ENCODE data around the gene DNAJC11.
"Not testable (repeated sequence)": the region's sequence is repeated elsewhere in the genome, so short reads cannot be mapped to it uniquely, and the experiment has no call there.

DNAJC11 gene, protein sequence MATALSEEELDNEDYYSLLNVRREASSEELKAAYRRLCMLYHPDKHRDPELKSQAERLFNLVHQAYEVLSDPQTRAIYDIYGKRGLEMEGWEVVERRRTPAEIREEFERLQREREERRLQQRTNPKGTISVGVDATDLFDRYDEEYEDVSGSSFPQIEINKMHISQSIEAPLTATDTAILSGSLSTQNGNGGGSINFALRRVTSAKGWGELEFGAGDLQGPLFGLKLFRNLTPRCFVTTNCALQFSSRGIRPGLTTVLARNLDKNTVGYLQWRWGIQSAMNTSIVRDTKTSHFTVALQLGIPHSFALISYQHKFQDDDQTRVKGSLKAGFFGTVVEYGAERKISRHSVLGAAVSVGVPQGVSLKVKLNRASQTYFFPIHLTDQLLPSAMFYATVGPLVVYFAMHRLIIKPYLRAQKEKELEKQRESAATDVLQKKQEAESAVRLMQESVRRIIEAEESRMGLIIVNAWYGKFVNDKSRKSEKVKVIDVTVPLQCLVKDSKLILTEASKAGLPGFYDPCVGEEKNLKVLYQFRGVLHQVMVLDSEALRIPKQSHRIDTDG

DNA sequence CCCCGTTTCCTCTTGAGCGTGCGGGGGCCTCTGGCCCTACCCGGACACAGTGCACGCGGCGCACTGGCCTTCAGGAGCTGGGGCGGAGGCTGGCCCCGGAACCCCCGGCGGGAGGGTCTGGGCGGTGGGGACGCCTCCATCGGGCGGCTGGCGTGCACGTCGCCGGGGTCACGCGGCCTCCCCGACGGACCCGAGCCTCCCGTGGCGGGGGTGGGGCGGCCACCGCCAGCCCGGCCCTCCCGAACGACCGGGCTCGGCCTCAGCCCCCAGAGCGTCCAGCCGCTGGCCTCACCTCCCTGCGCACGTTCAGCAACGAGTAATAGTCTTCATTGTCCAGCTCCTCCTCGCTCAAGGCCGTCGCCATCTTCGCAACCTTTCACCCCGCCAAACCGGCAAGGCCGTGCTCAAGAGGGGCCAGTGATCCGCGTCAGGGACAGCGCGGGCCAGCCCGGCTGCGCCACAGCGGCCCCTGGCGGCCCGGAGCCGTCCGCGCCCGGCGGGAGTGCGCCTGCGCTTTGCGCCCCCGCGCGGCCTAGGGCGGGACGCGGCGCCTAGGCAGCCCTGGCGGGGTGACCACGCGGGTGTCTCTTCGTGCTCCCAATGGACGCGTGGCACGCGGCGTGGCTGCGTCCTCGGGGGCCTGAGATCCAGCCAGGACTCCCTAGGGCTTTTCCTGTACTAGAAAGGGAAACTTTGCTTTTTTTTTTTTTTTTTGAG is at the start of gene DNAJC11:
DNAJC11 (minus strand) TSS at position 380 of the 717 bp plus-strand sequence; CDS start at position 364, 16 bp downstream.
- ATAC-seq (peak; percentile 97), DNase-seq (peak; percentile 91)

DNA sequence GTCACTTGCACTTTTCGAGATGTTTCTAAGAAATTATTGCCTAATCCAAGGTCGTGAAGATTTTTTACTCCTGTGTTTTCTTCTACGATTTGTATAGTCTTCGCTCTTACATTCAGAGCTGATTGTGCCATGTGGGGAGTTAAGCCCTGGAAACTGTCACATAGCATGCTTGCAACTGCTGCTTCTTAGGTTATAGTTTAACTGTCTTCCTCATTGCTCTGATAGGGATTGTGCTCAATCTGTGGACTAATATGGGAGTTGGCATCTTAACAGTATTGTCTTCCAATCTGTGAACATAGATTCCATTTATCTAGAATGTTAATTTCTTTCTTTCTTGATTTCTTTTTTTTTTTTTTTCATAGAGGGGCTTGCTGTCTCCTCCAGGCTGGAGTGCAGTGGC is 48.9 kb upstream of the DNAJC11 start:
- ATAC-seq (no peak), DNase-seq (no peak)

DNA sequence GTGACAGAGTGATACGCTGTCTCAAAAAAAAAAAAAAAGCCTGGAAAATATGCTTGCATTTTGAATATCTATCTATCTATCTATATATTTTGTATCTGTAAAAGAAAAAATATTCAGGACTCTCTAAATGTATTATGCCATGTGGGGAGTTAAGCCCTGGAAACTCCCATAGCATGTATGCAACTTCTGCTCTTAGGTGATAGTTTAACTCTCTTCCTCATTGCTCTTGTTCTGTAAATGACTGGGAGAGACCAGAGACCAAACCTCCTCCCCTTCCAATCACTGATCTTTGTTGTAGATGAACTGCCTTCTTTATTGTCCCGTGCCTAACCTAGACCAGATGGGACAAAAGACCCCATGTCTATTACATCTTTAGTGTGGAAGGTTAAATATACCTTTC is 46.1 kb upstream of the DNAJC11 start:
- DNase-seq (no peak), ATAC-seq (no peak)

DNA sequence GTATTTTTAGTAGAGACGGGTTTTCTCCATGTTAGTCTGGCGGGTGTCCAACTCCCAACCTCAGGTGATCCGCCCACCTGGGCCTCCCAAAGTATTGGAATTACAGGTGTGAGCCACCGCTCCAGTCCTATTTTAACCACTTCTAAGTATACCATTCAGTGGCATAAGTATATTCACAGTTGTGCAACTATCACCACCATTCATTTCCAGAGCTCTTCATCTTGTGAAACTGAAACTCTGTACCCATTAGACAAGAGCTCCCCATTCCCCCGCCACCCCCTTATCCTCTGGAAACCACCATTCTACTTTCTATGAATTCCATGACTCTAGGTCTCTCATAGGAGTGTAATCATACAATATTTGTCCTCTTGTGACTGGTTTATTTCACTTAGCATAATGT is 43.5 kb upstream of the DNAJC11 start:
- peak; percentile 48 for ATAC-seq
- DNase-seq = peak; percentile 28

DNA sequence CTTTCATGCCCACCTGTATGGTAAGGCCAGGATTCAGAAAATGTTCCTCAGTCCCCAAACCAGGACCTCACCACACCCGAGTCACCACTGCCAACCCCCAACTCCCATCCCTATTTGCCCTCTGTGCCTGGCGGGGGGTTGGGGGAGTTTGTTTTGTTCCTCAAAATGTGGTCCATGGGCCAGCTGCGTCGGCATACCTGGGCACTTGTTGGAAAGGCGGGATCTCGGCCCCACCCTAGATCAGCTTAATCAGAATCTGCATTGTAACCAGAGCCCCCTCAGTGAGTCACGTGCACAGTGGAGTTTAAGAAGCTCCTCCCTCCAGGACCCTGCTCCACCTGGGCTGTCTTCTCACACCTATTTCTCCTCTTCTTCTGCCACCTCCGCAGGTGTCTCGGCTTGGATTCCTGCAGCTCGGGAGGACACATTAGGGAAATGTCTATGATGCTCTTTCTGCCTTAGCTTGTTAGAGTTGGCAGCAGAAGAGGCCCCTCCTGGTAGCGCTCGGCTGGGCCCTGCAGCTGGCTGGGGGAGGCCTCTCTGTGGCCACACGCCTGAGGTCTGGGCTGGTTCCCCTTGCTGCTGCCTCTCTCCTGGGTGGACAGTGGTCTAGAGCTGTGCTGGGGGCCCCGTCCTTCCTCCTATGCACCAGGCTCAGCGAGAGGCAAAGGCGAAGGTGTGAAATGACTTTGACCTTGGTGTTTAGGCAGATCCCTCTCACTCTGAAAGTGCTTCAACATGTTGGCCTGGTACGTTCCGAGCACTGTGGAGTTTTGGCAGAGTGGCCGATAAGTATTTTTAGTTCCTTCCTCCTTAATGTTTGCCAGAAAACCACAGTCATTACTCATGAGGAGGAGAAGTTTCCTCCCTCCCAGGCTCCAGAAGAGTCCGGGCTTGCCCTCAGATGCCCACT is 41.8 kb upstream of the DNAJC11 start:
- peak; percentile 20 for DNase-seq

DNA sequence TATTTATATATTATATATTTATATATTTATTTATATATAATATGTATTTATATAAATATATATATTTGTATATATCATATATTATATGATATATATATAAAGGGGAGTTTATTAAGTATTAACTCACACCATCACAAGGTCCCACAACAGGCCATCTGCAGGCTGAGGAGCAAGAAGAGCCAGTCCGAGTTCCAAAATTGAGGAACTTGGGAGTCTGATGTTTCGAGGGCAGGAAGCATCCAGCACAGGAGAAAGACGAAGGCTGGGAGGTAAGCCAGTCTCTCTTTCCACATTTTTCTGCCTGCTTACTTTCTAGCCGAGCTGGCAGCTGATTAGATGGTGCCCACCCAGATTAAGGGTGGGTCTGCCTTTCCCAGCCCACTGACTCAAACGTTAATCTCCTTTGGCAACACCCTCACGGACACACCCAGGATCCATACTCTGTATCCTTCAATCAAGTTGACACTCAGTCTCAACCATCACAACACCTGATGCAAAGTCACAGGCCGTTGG is 41.1 kb upstream of the DNAJC11 start:
- ATAC-seq, DNase-seq: not testable (repeated sequence)

More for the DNA sequence above, 41.8 kb upstream of the DNAJC11 start:
- peak; percentile 17 for ATAC-seq

DNA sequence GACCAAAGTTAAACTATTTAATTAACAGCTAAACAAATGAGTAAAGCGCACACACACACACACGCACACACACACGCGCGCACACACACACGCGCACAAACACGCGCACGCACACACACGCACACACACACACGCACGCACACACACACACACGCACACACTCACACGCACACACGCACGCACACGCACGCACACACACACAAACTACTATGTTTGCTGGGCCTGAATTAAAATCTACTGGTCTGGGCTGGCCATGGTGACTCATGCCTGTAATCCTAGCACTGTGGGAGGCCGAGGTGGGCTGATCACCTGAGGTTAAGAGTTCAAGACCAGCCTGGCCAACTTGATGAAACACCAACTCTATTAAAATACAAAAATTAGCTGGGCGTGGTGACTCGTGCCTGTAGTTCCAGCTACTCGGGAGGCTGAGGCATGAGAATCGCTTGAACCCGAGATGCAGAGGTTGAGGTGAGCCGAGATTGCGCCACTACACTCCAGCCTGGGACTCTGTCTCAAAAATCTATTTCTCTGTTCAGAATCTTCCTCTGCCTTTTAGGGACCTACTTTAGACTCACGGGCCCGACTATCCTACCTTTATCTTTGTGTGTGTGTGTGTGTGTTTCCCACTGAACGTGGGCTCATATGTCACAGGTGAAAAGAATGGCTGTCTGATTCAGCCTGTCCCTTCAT is 37.5 kb upstream of the DNAJC11 start:
- DNase-seq = no peak
- no peak for ATAC-seq

DNA sequence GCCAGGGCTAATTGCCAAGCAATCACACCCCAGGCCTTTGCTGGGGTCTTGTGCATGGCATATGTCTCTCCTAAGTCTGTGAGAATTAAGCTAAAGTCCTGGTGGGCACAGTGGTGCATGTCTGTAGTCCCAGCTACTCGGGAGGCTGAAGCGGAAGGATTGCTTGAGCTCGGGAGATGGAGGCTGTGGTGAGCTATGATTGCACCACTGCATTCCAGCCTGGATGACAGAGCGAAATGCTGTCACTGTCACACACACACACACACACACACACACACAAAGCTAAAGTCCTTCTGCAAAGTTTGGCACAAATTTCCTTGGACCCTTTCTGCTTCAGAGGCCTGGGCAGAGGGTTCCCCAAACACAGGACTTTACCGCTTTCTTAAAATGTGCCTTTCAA is 31.3 kb upstream of the DNAJC11 start:
- ATAC-seq = no peak

DNA sequence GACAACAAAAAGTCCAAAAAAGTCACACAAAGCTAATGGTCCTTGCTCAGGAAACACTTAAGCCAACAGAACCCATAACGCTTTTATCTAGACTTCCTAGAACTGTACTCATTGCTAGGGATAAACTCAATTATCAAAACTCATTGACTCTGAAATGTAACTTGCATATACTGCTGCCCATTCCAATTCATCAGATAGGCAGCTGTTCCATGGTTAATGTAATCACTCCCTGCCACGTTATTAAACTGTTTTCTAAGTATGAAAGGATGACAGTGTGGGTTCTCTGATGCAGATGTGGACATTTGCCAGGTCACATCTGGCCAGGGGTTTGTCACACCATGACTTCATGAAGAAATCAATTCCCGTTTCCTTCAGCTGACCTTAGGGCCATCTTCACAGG is 30.3 kb upstream of the DNAJC11 start:
- DNase-seq = no peak

More for the DNA sequence above, 31.3 kb upstream of the DNAJC11 start:
- DNase-seq = no peak

DNA sequence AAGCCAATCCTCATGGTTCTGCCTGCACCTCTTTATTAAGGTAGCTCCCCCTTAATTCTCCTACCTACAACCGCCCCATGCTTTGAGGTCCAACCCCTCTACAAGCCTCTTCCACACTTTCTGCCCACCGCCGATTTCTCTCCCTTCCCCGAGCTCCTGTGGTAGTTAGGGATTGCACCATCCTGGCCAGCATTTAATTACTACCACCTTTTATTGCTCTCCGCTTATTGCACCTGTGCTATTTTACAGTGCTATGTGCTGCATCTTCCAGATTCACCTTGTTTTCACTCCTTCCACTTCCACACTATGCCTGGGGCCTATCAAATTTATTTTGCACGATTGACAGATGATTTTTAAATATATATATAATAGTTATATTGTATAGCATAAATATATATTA is 29.3 kb upstream of the DNAJC11 start:
- no peak for ATAC-seq
- no peak for DNase-seq

More for the DNA sequence above, 30.3 kb upstream of the DNAJC11 start:
- ATAC-seq = no peak

DNA sequence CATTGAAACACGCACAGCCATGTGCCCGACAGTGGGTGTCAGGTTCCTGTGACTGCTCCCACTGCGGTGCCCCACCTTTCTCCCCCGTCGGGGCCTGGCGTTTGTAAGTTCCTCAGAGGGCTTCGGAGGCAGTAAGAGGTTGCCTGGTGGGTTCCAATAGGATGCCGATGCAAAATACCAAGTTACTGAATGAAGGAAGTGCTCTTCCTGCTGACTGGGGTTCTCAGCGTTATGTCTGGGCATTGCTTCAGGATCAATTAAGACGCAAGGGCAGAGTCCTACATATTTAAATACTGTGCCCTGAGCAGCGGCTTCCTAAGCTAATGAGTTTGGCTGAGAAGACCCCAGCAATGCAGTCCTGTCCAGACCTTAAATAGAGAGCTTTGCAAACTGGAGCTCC is 28.9 kb upstream of the DNAJC11 start:
- DNase-seq (no peak), ATAC-seq (no peak)

DNA sequence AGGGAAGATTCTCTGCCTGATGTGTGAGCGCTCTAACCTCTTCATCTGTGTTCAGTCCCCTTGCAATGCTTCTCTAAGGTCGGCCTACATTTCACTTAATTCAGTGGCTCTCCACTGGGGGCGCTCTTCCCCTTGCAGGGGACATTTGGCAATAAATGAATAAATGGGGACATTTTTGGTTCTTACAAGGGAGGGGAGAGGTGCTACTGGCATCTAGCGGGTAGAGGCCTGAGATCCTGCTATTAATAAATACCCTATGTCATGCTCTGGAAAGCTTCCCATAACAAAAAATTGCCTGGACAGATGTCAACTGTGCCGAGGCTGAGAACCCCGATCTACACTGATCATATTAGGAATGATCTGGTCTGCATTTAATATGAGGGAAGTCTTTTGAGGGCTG is 25.9 kb upstream of the DNAJC11 start:
- ATAC-seq (peak; percentile 77), DNase-seq (peak; percentile 77)

DNA sequence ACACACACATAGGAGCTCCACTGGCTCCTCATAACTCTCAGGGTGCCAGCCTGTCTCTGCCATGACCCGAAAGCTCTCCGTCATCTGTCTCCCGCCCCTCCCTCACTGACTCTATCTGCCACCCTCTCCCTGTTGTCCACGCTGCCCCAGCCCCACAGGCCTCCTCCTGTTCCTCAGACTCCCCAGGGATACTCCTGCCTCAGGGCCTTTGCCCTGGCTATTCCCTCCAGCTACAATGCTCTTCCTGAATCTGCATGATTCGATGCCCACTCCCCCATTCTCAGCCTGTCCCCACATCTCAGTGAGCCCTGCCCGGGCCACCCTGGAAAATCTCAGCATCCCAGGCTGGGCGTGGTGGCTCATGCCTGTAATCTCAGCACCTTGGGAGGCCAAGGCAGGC is 24.6 kb upstream of the DNAJC11 start:
- no peak for ATAC-seq
- no peak for DNase-seq

DNA sequence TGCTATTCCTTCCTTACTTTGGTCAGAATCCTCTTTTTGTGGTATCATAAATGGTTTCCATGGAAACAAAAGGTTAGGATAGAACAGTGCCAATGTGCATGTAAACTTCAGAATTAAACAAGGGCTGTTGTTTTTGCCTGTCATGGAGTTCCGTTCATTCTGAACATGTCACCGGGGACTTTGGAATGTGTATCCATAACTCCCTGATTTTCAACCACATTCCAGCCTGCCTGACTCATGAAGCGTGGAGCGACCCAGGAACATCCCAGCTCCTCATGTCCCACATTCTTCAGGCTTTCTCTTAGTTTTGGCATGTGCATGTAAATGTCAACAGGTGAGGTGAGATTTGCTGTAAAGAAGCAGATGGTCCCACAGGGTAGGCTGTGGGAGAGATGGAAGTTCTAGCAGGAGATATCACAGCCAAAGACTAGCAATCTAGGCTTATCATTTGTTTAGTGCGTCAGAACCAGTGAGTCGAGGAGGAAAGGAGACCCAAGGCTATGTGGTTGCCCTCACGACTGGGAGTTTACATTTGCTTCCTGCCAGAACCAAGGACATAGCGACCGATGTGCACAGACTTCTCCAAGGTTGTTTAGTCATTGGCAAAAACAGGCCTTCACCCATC is 23.0 kb upstream of the DNAJC11 start:
- DNase-seq (no peak), ATAC-seq (no peak)

DNA sequence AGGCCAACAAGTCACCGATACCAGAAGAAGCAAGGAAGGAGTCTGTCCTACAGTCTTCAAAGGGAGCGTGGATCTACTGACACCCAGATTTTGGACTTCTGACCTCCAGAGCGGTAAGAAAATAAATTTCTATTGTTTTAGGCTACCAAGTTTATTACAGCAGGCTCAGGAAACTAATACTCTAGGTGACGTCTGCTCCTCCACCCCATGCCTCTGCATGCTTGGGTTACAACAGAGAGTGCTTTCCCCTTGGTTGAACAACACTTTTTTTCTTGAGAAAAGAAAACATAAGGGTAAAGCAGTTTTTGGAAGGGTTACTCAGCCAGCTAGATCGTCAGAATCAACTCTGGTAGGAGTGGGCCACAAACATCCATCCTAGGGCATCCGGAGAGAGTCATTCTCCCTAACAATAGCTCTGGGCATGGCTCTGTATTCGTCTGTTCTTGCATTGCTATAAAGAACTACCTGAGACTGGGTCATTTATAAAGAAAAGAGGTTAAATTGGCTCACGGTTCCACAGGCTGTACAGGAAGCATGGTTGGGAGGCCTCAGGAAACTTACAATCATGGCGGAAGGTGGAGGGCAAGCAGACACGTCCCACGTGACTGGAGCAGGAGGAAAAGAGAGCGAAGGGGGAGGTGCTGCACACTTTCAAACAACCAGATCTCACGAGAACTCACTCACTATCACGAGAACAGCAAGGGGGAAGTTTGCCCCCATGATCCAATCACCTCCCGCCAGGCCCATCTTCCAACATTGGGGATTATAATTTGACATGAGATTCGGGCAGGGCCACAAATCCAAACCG is 22.2 kb upstream of the DNAJC11 start:
- DNase-seq (no peak), ATAC-seq (no peak)

DNA sequence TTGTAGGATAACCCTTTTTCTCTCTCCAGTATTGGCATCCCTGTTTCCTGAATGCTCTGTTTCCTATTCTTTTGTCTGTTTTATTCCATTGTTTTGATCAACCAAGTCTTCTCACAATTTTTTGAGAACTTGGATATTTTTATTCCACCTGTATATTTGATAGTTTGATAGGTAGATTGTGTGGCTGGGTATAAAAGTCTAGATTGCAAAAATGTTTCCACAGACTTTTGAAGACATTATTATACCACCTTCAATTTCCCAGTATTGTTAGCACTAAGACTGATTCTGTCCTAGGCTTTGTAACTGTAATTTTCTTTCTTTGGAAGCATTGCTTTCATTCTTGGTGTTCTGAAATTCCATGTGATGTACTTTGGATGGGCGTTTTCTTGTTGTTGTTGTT is 9.6 kb upstream of the DNAJC11 start:
- DNase-seq = no peak
- ATAC-seq = no peak

DNA sequence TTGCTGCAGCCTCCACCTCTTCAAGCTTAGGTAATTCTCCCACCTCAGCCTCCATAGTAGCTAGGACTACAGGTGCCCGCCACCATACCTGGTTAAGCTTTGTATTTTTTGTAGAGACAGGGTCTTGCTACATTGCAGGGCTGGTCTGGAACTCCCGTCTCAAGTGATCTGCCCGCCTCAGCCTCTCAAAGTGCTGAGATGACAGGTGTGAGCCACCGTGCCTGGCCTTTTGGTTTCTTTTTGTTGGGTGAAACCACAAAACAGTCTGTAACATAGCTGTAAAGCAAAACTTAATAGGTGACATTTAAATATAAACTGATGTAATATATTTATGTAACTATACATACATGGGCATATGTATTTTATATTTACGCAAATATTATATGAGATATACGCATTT is 3.1 kb upstream of the DNAJC11 start:
- no peak for ATAC-seq

DNA sequence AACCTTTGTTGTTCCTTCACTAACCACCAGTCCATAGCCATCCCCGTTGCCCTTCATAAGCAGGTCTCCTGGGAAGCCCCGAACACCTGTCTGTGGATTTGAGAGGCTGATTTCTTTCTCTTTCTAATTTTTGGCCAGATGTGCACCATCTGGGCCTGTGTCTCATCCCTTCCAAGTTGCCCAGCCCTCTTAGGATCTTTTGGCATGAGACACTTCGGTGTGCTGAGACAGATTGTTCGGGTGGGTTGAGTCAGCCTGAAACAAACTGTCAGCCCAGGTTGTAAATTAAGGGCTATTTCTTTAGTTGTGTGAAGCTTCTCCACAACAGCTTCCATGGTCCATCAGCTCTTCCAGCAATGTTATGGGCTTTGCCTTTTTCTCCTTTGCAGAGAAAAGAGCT is 1.4 kb upstream of the DNAJC11 start:
- ATAC-seq = no peak

More for the DNA sequence above, 3.1 kb upstream of the DNAJC11 start:
- no peak for DNase-seq

DNA sequence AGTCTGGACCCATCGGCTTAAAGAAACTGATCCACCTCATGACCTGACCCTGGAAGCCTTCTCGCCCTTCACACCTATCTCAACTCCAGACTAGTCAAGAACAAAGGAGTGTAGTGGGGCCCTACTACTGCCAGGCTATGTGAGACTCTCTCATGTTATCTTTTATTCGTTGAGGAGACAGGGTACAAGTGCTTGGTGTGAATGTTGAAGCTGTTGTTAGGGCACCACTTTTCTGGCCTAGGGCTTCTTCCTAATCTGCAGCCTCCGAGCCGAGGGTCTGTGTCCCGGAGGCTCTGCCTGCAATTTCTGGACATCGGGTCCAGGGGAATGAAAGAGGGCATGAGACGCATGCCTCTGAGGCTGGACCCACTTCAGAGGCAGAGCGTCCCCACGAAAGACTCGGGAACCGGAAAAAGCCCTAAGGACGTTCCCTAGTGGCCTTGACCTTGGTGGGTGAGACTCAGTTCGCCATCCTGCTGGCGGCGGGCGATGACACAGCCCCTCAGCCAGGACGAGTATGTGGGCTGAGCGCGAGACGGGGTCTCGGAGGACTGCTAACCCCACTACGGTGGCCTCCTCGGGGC is 671 bp downstream of the DNAJC11 start:
- ATAC-seq (no peak), DNase-seq (no peak)

More for the DNA sequence above, 1.4 kb upstream of the DNAJC11 start:
- no peak for DNase-seq
